Measurements from ENCODE around the gene RBPMS2.

GRCh38 chr15:64739156-64739555 is 36.2 kb downstream of the RBPMS2 start:
- TF ChIP-seq SP1 (IDR thresholded peaks at IDR 0.05) (no peak), CTCF (IDR thresholded peaks at IDR 0.05; ENCODE audit: low read depth, low read length, missing input control) (no peak), TAF1 (conservative IDR thresholded peaks at IDR 0.05) (no peak), RAD21 (IDR thresholded peaks at IDR 0.05) (no peak), HNF4A (conservative IDR thresholded peaks at IDR 0.05) (no peak), ATF3 (IDR thresholded peaks at IDR 0.05) (no peak), ZBTB33 (IDR thresholded peaks at IDR 0.05) (no peak), YY1 (IDR thresholded peaks at IDR 0.05) (no peak)

All from liver (tissue), 3 donors.